ENCODE measurements around the gene FBXW8. TPM values are rescaled to one million over a fixed set of nuclear protein-coding genes. Genes with fewer than 3 reads are reported as not detected.

Gene FBXW8
- total and polyA plus RNA-seq, 2 donors (not counting 1 experiment from before 2014, with no cell fraction given) = 12.1 to 23.5 TPM

- no peaks in the 10 kb centered on the region for H3K27me3 Mint-ChIP-seq
- peaks cover 32% of the 10 kb centered on the region for H3K4me1 Mint-ChIP-seq
- no peak overlapping the region for H3K4me2 ChIP-seq (replicated peaks; ENCODE audit: low read depth, low read length, poor library complexity, severe bottlenecking)
- ChIA-PET CTCF (no interaction called here), POLR2A (no interaction called here)
- H3K9me3 ChIP-seq (ENCODE audit: control extremely low read depth in 1 of 3, control insufficient read depth in 2 of 3, insufficient read depth in 1 of 3, low read length in 2 of 3) = no peaks in the 10 kb centered on the region
- H2AFZ ChIP-seq (ENCODE audit: insufficient read depth, low read depth, low read length, poor library complexity, severe bottlenecking) = no peak overlapping the region
- TF ChIP-seq CTCF (IDR thresholded peaks at IDR 0.05) (no peak), EZH2 (IDR thresholded peaks at IDR 0.05; ENCODE audit: borderline replicate concordance, insufficient read depth, low read depth, low read length, poor library complexity, severe bottlenecking) (no peak)
- H4K20me1 ChIP-seq (ENCODE audit: control insufficient read depth, insufficient read depth, low read length, poor library complexity, severe bottlenecking) = peaks cover 18% of the 10 kb centered on the region
- no peak overlapping the region for H3K9ac ChIP-seq (ENCODE audit: low read length)
- no peaks in the 10 kb centered on the region for H3K9me3 Mint-ChIP-seq (ENCODE audit: insufficient read depth)
- H3K4me1 ChIP-seq (ENCODE audit: control insufficient read depth in 2 of 2, insufficient read depth in 2 of 2, low read length in 2 of 2) = peaks cover 12 to 20% of the 10 kb centered on the region in 2 donors
- ATAC-seq (ENCODE audit: low read depth) (no peak), DNase-seq (no peak)
- H3K4me3 ChIP-seq (ENCODE audit: control extremely low read depth in 1 of 5, extremely low read depth in 1 of 5, insufficient read depth in 1 of 5, low read depth in 2 of 5, low read length in 4 of 5) = no peak overlapping the region
- peaks cover 55% of the 10 kb centered on the region for H3K79me2 ChIP-seq (ENCODE audit: control insufficient read depth, insufficient read depth, low read length)
- H3K27ac Mint-ChIP-seq = no peak overlapping the region
- no peak overlapping the region for H3K4me3 Mint-ChIP-seq
- H3K27ac ChIP-seq (ENCODE audit: low read length in 2 of 2) = no peak overlapping the region
- intact Hi-C loops (cut with micrococcal nuclease) = no loop called here
- WGBS (ENCODE audit: insufficient coverage) = 90% methylated on average over 8 of the region's 9 CpGs
- H3K36me3 ChIP-seq (replicated peaks in 1 of 2; ENCODE audit: control extremely low read depth in 1 of 2, control insufficient read depth in 1 of 2, extremely low read depth in 1 of 2, insufficient read depth in 2 of 2, low read length in 1 of 2) = peaks cover 2 to 11% of the 10 kb centered on the region in 2 experiments
- H3K27me3 ChIP-seq (replicated peaks in 1 of 4; ENCODE audit: control extremely low read depth in 1 of 4, control insufficient read depth in 3 of 4, insufficient read depth in 4 of 4, low read length in 3 of 4) = no peaks in the 10 kb centered on the region
These were observed 16.6 kb downstream of the FBXW8 start for GRCh38 chr12:116927244-116927940.

GRCh38 chr12:116928504-116928903 lies 17.8 kb downstream of the FBXW8 start:
- Histone ChIP-seq H3K4me3 (ENCODE audit: control extremely low read depth in 1 of 5, extremely low read depth in 1 of 5, insufficient read depth in 1 of 5, low read depth in 2 of 5, low read length in 4 of 5) (no peak overlapping the region), H4K20me1 (ENCODE audit: control insufficient read depth, insufficient read depth, low read length, poor library complexity, severe bottlenecking) (peaks cover 23% of the 10 kb centered on the region), H3K27ac (ENCODE audit: low read length in 2 of 2) (no peak overlapping the region), H3K27me3 (replicated peaks in 1 of 4; ENCODE audit: control extremely low read depth in 1 of 4, control insufficient read depth in 3 of 4, insufficient read depth in 4 of 4, low read length in 3 of 4) (no peaks in the 10 kb centered on the region), H3K9ac (ENCODE audit: low read length) (no peak overlapping the region), H3K79me2 (ENCODE audit: control insufficient read depth, insufficient read depth, low read length) (peaks cover 57% of the 10 kb centered on the region), H2AFZ (ENCODE audit: insufficient read depth, low read depth, low read length, poor library complexity, severe bottlenecking) (no peak overlapping the region), H3K36me3 (replicated peaks in 1 of 2; ENCODE audit: control extremely low read depth in 1 of 2, control insufficient read depth in 1 of 2, extremely low read depth in 1 of 2, insufficient read depth in 2 of 2, low read length in 1 of 2) (peaks cover 4 to 11% of the 10 kb centered on the region in 2 experiments), H3K9me3 (ENCODE audit: control extremely low read depth in 1 of 3, control insufficient read depth in 2 of 3, insufficient read depth in 1 of 3, low read length in 2 of 3) (no peaks in the 10 kb centered on the region), H3K4me1 (ENCODE audit: control insufficient read depth in 2 of 2, insufficient read depth in 2 of 2, low read length in 2 of 2) (peaks cover 12 to 20% of the 10 kb centered on the region in 2 donors), H3K4me2 (replicated peaks; ENCODE audit: low read depth, low read length, poor library complexity, severe bottlenecking) (no peak overlapping the region)
- DNase-seq (no peak), ATAC-seq (ENCODE audit: low read depth) (no peak)
- Mint-ChIP-seq H3K4me1 (peaks cover 32% of the 10 kb centered on the region), H3K27ac (no peak overlapping the region), H3K27me3 (no peaks in the 10 kb centered on the region), H3K4me3 (no peak overlapping the region), H3K9me3 (ENCODE audit: insufficient read depth) (no peaks in the 10 kb centered on the region)
- POLR2A ChIA-PET = no interaction called here
- WGBS (ENCODE audit: insufficient coverage) = 100% methylated on average over 4 of the region's 5 CpGs
- intact Hi-C loops (cut with micrococcal nuclease) = no loop called here
- CTCF ChIA-PET = no interaction called here
- TF ChIP-seq CTCF (IDR thresholded peaks at IDR 0.05) = no peak
- TF ChIP-seq EZH2 (IDR thresholded peaks at IDR 0.05; ENCODE audit: borderline replicate concordance, insufficient read depth, low read depth, low read length, poor library complexity, severe bottlenecking) = no peak
